Measurements from ENCODE around the gene CFAP126.
"Not testable (repeated sequence)": the region's sequence is repeated elsewhere in the genome, so short reads cannot be mapped to it uniquely, and the experiment has no call there.

Gene CFAP126

GRCh38 chr1:161367684-161368400 lies at the start of gene CFAP126:
TSS of gene CFAP126 (minus strand) at chr1:161367876. CDS start at chr1:161367868, 8 bp downstream.
- Histone ChIP-seq H3K4me1 (ENCODE audit: insufficient read depth, low read length) (peaks cover 12% of the 10 kb centered on the region), H2AFZ (ENCODE audit: low read depth, low read length) (peak within 1 kb of the TSS; percentile 27), H3K27me3 (ENCODE audit: insufficient read depth, low read length) (no peaks in the 10 kb centered on the region)

GRCh38 chr1:161413050-161413449 lies 45.4 kb upstream of the CFAP126 start:
- not testable (repeated sequence) for H3K4me1 ChIP-seq (ENCODE audit: insufficient read depth, low read length); H2AFZ ChIP-seq (ENCODE audit: low read depth, low read length); H3K36me3 ChIP-seq (ENCODE audit: insufficient read depth, low read length); H3K9me3 ChIP-seq (ENCODE audit: low read length); H3K4me3 ChIP-seq (ENCODE audit: low read length); H3K27me3 ChIP-seq (ENCODE audit: insufficient read depth, low read length)

More at GRCh38 chr1:161367684-161368400, at the start of gene CFAP126:
- no peak within 1 kb of the TSS for H3K4me3 ChIP-seq (ENCODE audit: low read length)
- H3K36me3 ChIP-seq (ENCODE audit: insufficient read depth, low read length): peaks cover 26% of the 10 kb centered on the region
- H3K9me3 ChIP-seq (ENCODE audit: low read length): no peaks in the 10 kb centered on the region

GRCh38 chr1:161410636-161410970 lies 42.9 kb upstream of the CFAP126 start:
- not testable (repeated sequence) for H3K4me3 ChIP-seq (ENCODE audit: low read length); H3K36me3 ChIP-seq (ENCODE audit: insufficient read depth, low read length); H2AFZ ChIP-seq (ENCODE audit: low read depth, low read length); H3K4me1 ChIP-seq (ENCODE audit: insufficient read depth, low read length); H3K27me3 ChIP-seq (ENCODE audit: insufficient read depth, low read length); H3K9me3 ChIP-seq (ENCODE audit: low read length)

DNA sequence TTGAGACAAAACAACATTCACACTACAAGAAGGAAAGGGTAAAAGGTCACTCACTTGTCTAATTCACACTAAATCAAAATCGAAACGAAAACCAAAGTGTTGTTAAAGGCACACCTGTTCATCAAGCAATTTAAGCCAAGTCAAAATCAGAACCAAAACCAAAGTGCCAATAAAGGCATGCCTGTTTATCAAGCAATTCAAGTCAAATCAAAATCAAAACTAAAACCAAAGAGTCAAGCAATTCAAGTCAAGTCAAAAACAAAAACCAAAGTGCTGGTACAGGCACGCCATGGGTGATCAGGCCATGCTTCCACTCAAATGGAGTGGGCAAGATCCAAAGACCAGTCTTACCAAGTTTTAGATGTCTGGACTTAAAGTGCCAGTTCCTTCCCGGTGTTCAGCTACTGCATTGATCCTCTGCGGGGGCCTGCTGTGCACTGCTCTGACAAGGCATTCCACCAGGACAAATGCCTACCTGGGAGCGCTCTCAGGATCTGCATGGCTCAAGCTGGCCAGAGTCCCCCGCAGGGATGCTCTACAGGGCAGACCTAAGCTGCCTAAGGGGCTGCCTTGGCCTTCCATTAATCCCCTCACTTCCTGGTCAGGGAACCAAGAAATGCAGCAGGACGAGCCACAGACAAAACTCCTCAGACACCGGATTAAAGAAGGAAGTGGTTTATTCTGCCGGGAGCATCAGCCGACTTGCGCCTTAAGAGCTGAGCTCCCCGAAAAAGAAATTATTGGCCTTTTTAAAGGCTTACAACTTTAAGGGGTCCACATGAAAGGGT lies 42.4 kb upstream of the CFAP126 start:
- H2AFZ ChIP-seq (ENCODE audit: low read depth, low read length); H3K27me3 ChIP-seq (ENCODE audit: insufficient read depth, low read length); H3K36me3 ChIP-seq (ENCODE audit: insufficient read depth, low read length); H3K4me3 ChIP-seq (ENCODE audit: low read length); H3K9me3 ChIP-seq (ENCODE audit: low read length); H3K4me1 ChIP-seq (ENCODE audit: insufficient read depth, low read length): not testable (repeated sequence)

GRCh38 chr1:161408429-161409052 lies 40.9 kb upstream of the CFAP126 start:
- Histone ChIP-seq H3K4me1 (ENCODE audit: insufficient read depth, low read length) (peaks cover 2% of the 10 kb centered on the region), H3K36me3 (ENCODE audit: insufficient read depth, low read length) (no peaks in the 10 kb centered on the region), H2AFZ (ENCODE audit: low read depth, low read length) (no peak overlapping the region), H3K9me3 (ENCODE audit: low read length) (no peaks in the 10 kb centered on the region), H3K4me3 (ENCODE audit: low read length) (no peak overlapping the region), H3K27me3 (ENCODE audit: insufficient read depth, low read length) (no peaks in the 10 kb centered on the region)

- H3K27me3 ChIP-seq (ENCODE audit: insufficient read depth, low read length): no peaks in the 10 kb centered on the region
- H3K4me1 ChIP-seq (ENCODE audit: insufficient read depth, low read length): peaks cover 2% of the 10 kb centered on the region
- H3K36me3 ChIP-seq (ENCODE audit: insufficient read depth, low read length): no peaks in the 10 kb centered on the region
- no peaks in the 10 kb centered on the region for H3K9me3 ChIP-seq (ENCODE audit: low read length)
- no peak overlapping the region for H3K4me3 ChIP-seq (ENCODE audit: low read length)
- H2AFZ ChIP-seq (ENCODE audit: low read depth, low read length): no peak overlapping the region
Observed at GRCh38 chr1:161407451-161407985, 39.8 kb upstream of the CFAP126 start.

DNA sequence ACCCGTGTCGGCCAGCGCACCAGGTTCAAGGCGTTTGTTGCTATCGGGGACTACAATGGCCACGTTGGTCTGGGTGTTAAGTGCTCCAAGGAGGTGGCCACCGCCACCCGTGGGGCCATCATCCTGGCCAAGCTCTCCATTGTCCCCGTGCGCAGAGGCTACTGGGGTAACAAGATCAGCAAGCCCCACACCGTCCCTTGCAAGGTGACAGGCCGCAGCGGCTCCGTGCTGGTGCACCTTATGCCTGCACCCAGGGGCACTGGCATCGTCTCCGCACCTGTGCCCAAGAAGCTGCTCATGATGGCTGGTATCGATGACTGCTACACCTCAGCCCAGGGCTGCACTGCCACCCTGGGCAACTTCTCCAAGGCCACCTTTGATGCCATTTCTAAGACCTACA lies 38.9 kb upstream of the CFAP126 start:
- H3K9me3 ChIP-seq (ENCODE audit: low read length); H2AFZ ChIP-seq (ENCODE audit: low read depth, low read length); H3K27me3 ChIP-seq (ENCODE audit: insufficient read depth, low read length); H3K4me3 ChIP-seq (ENCODE audit: low read length); H3K4me1 ChIP-seq (ENCODE audit: insufficient read depth, low read length); H3K36me3 ChIP-seq (ENCODE audit: insufficient read depth, low read length): not testable (repeated sequence)

- H3K4me1 ChIP-seq (ENCODE audit: insufficient read depth, low read length): peaks cover 2% of the 10 kb centered on the region
- no peaks in the 10 kb centered on the region for H3K36me3 ChIP-seq (ENCODE audit: insufficient read depth, low read length)
- H2AFZ ChIP-seq (ENCODE audit: low read depth, low read length): no peak overlapping the region
- no peaks in the 10 kb centered on the region for H3K9me3 ChIP-seq (ENCODE audit: low read length)
- no peaks in the 10 kb centered on the region for H3K27me3 ChIP-seq (ENCODE audit: insufficient read depth, low read length)
- H3K4me3 ChIP-seq (ENCODE audit: low read length): no peak overlapping the region
Observed at GRCh38 chr1:161404051-161404597, 36.4 kb upstream of the CFAP126 start.

- peaks cover 3% of the 10 kb centered on the region for H3K4me1 ChIP-seq (ENCODE audit: insufficient read depth, low read length)
- H2AFZ ChIP-seq (ENCODE audit: low read depth, low read length): no peak overlapping the region
- no peaks in the 10 kb centered on the region for H3K27me3 ChIP-seq (ENCODE audit: insufficient read depth, low read length)
- H3K9me3 ChIP-seq (ENCODE audit: low read length): no peaks in the 10 kb centered on the region
- H3K36me3 ChIP-seq (ENCODE audit: insufficient read depth, low read length): no peaks in the 10 kb centered on the region
- no peak overlapping the region for H3K4me3 ChIP-seq (ENCODE audit: low read length)
Observed at GRCh38 chr1:161402446-161402845, 34.8 kb upstream of the CFAP126 start.

GRCh38 chr1:161399257-161399998 lies 31.8 kb upstream of the CFAP126 start:
- Histone ChIP-seq H3K36me3 (ENCODE audit: insufficient read depth, low read length) (no peaks in the 10 kb centered on the region), H2AFZ (ENCODE audit: low read depth, low read length) (peak overlapping the region; percentile 86), H3K9me3 (ENCODE audit: low read length) (no peaks in the 10 kb centered on the region), H3K4me1 (ENCODE audit: insufficient read depth, low read length) (peaks cover 3% of the 10 kb centered on the region), H3K27me3 (ENCODE audit: insufficient read depth, low read length) (no peaks in the 10 kb centered on the region), H3K4me3 (ENCODE audit: low read length) (peak overlapping the region; percentile 68)

GRCh38 chr1:161398900-161399256 lies 31.2 kb upstream of the CFAP126 start:
- no peaks in the 10 kb centered on the region for H3K36me3 ChIP-seq (ENCODE audit: insufficient read depth, low read length)
- peaks cover 3% of the 10 kb centered on the region for H3K4me1 ChIP-seq (ENCODE audit: insufficient read depth, low read length)
- H2AFZ ChIP-seq (ENCODE audit: low read depth, low read length): peak overlapping the region; percentile 86
- no peaks in the 10 kb centered on the region for H3K9me3 ChIP-seq (ENCODE audit: low read length)
- H3K27me3 ChIP-seq (ENCODE audit: insufficient read depth, low read length): no peaks in the 10 kb centered on the region
- peak overlapping the region; percentile 68 for H3K4me3 ChIP-seq (ENCODE audit: low read length)

- not testable (repeated sequence) for H2AFZ ChIP-seq (ENCODE audit: low read depth, low read length); H3K4me1 ChIP-seq (ENCODE audit: insufficient read depth, low read length); H3K4me3 ChIP-seq (ENCODE audit: low read length); H3K36me3 ChIP-seq (ENCODE audit: insufficient read depth, low read length); H3K9me3 ChIP-seq (ENCODE audit: low read length); H3K27me3 ChIP-seq (ENCODE audit: insufficient read depth, low read length)
Observed at GRCh38 chr1:161397038-161397437, 29.4 kb upstream of the CFAP126 start.

Measured in neuron (in vitro differentiated cells).